Fibroblast of lung (primary cell): ENCODE results near the gene CACNA1H.
"Not testable (repeated sequence)": the region's sequence is repeated elsewhere in the genome, so short reads cannot be mapped to it uniquely, and the experiment has no call there.

Source experiments
- CTCF ChIP-seq, 2 donors: IDR thresholded peaks in 1 of 2; conservative IDR thresholded peaks in 1 of 2; 1 replicate in 1 of 2; 2 replicates in 1 of 2; pipeline ENCODE4 v1.5.1; 2011 to 2012; ENCODE audit warnings: low read length in 2 of 2, control low read depth in 1 of 2, inconsistent platforms in 1 of 2, low read depth in 1 of 2, mild to moderate bottlenecking in 1 of 2
- EZH2 ChIP-seq: IDR thresholded peaks from 2 replicates; pipeline ENCODE4 v1.5.1; 2012; ENCODE audit warnings: low read length, control low read depth, mild to moderate bottlenecking; ENCODE audit errors: missing control alignments

GRCh38 chr16:1225728-1226311, 72.9 kb downstream of the CACNA1H start:
- not testable (repeated sequence) for TF ChIP-seq CTCF (conservative IDR thresholded peaks at IDR 0.05 in 1 of 2, IDR thresholded peaks at IDR 0.05 in 1 of 2; ENCODE audit: low read depth in 1 of 2, low read length in 2 of 2); EZH2
